Measurements from ENCODE around the gene TOMM40L.
"Not testable (repeated sequence)": the region's sequence is repeated elsewhere in the genome, so short reads cannot be mapped to it uniquely, and the experiment has no call there.

- TF ChIP-seq TAF1 (IDR thresholded peaks at IDR 0.05; ENCODE audit: low read depth, low read length); POLR2AphosphoS5 (IDR thresholded peaks at IDR 0.05; ENCODE audit: low read depth, low read length); POLR2A (IDR thresholded peaks at IDR 0.05; ENCODE audit: low read depth, low read length); SPI1 (IDR thresholded peaks at IDR 0.05; ENCODE audit: low read depth, low read length); POU2F2 (IDR thresholded peaks at IDR 0.05; ENCODE audit: low read depth, low read length); PAX5 (IDR thresholded peaks at IDR 0.05; ENCODE audit: insufficient read depth, low read length, severe bottlenecking): not testable (repeated sequence)
Observed at GRCh38 chr1:161224695-161225087, 1.2 kb upstream of the TOMM40L start.
